Chondrocyte (in vitro differentiated cells): ENCODE measurements around the gene SCRN1. TPM values are rescaled to one million over a fixed set of nuclear protein-coding genes. Genes with fewer than 3 reads are reported as not detected.

Experiments
- DNase-seq: peaks from one replicate; pipeline ENCODE4 v3.0.0; 2021; ENCODE audit warnings: mixed read lengths, low spot score
- H3K27ac Mint-ChIP-seq: one replicate; pipeline ENCODE4 v1.8.0; 2021; ENCODE audit warnings: mild to moderate bottlenecking, moderate library complexity, mixed read lengths; ENCODE audit not compliant: unreplicated experiment
- H3K27me3 Mint-ChIP-seq: 2 replicates; pipeline ENCODE4 v1.8.0; 2021; ENCODE audit warnings: low read depth, mixed read lengths
- H3K36me3 Mint-ChIP-seq: 2 replicates; pipeline ENCODE4 v1.8.0; 2021; ENCODE audit warnings: low read depth, mixed read lengths
- H3K4me1 Mint-ChIP-seq: 2 replicates; pipeline ENCODE4 v1.8.0; 2021; ENCODE audit warnings: low read depth, mild to moderate bottlenecking, mixed read lengths
- H3K4me3 Mint-ChIP-seq: one replicate; pipeline ENCODE4 v1.8.0; 2021; ENCODE audit warnings: mild to moderate bottlenecking, moderate library complexity, mixed read lengths; ENCODE audit not compliant: unreplicated experiment
- H3K9me3 Mint-ChIP-seq: 2 replicates; pipeline ENCODE4 v1.8.0; 2021; ENCODE audit warnings: low read depth, mixed read lengths
- total RNA-seq: library from RNA; stranded (reverse); gene quantifications from 3 replicates; pipeline ENCODE4 v1.2.1, GENCODE V29; 2021
- TF ChIP-seq, protein P1 (sequence below): fragments of 200-600 bp; sonication (generic); IDR thresholded peaks from 2 replicates; pipeline ENCODE4 v1.5.0; 2021; ENCODE audit warnings: antibody characterized with exemption, mild to moderate bottlenecking, moderate library complexity

SCRN1 gene
- total RNA-seq, 1 donor from 2014 or later = 129 TPM

GRCh38 chr7:30005464-30005863 is 15.9 kb upstream of the SCRN1 start:
- no peaks in the 10 kb centered on the region for H3K9me3 Mint-ChIP-seq
- H3K4me3 Mint-ChIP-seq = no peak overlapping the region
- H3K27ac Mint-ChIP-seq = no peak overlapping the region
- no peak for DNase-seq
- peaks cover 1% of the 10 kb centered on the region for H3K36me3 Mint-ChIP-seq
- TF ChIP-seq, protein P1, sequence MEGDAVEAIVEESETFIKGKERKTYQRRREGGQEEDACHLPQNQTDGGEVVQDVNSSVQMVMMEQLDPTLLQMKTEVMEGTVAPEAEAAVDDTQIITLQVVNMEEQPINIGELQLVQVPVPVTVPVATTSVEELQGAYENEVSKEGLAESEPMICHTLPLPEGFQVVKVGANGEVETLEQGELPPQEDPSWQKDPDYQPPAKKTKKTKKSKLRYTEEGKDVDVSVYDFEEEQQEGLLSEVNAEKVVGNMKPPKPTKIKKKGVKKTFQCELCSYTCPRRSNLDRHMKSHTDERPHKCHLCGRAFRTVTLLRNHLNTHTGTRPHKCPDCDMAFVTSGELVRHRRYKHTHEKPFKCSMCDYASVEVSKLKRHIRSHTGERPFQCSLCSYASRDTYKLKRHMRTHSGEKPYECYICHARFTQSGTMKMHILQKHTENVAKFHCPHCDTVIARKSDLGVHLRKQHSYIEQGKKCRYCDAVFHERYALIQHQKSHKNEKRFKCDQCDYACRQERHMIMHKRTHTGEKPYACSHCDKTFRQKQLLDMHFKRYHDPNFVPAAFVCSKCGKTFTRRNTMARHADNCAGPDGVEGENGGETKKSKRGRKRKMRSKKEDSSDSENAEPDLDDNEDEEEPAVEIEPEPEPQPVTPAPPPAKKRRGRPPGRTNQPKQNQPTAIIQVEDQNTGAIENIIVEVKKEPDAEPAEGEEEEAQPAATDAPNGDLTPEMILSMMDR = no peak
- peaks cover 10% of the 10 kb centered on the region for H3K4me1 Mint-ChIP-seq
- H3K27me3 Mint-ChIP-seq = no peaks in the 10 kb centered on the region

DNA sequence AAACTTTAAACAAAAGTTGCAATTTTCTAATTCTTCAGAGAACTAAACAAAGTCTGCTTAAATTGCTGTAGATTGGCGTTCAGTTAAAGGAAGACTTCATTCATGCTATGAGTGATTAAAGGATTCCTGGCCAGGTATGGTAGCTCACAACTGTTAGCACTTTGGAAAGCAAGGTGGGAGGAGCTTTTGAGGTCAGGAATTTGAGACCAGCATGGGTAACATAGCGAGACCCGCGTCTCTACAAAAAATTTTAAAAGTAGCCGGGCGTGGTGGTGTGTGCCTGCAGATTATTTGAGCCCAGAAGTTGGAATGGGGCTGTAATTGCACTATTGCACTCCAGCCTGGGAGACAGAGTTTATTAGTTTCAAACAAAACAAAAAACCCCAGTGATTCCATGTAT is 13.5 kb upstream of the SCRN1 start:
- peaks cover 12% of the 10 kb centered on the region for H3K4me1 Mint-ChIP-seq
- no peaks in the 10 kb centered on the region for H3K27me3 Mint-ChIP-seq
- no peaks in the 10 kb centered on the region for H3K36me3 Mint-ChIP-seq
- DNase-seq = no peak
- no peak overlapping the region for H3K4me3 Mint-ChIP-seq
- H3K27ac Mint-ChIP-seq = no peak overlapping the region
- TF ChIP-seq, protein P1 = no peak
- H3K9me3 Mint-ChIP-seq = no peaks in the 10 kb centered on the region

DNA sequence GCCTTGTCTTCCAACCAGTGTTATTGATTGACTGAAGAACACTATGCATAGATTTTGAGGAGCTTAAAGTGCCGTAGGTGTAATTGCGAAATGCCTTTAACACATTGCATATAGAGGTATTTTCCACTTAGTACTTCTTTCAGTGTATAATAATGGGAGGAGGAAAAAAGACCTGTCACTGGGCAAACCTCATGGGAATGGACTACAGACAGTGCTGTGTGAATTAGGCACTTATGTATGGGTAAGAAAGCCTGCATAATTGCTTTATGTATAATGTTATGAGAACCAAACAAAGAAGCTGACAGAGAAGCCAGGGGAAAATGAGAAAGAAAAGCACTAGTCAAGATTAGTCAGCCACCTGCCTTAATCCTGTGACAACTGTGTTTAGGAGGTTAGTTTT is 12.4 kb upstream of the SCRN1 start:
- Mint-ChIP-seq H3K36me3 (no peaks in the 10 kb centered on the region), H3K27me3 (no peaks in the 10 kb centered on the region), H3K9me3 (peaks cover 4% of the 10 kb centered on the region), H3K4me1 (peaks cover 12% of the 10 kb centered on the region), H3K27ac (no peak overlapping the region), H3K4me3 (no peak overlapping the region)
- TF ChIP-seq, protein P1 = no peak
- no peak for DNase-seq

DNA sequence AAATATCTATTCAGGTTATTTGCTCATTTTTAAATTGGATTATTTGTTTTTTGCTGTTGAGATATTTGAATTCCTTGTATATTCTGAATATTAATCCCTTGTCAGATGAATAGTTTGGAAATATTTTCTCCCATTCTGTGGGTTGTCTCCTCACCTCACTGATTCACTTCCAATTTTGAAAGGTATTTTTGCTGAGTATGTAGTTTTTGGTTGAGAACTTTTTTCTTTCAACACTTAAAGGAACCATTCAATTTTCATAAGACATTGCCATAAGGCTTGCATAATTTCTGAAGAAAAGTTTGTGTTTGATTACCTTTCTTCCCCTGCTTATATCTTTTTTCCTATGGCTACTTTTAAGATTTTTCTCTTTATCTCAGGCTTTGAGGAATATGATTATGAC is 8.9 kb upstream of the SCRN1 start:
- H3K4me3 Mint-ChIP-seq = no peak overlapping the region
- H3K27ac Mint-ChIP-seq = no peak overlapping the region
- H3K9me3 Mint-ChIP-seq = peaks cover 12% of the 10 kb centered on the region
- DNase-seq = no peak
- no peaks in the 10 kb centered on the region for H3K27me3 Mint-ChIP-seq
- peaks cover 12% of the 10 kb centered on the region for H3K4me1 Mint-ChIP-seq
- TF ChIP-seq, protein P1 = no peak
- H3K36me3 Mint-ChIP-seq = peaks cover 7% of the 10 kb centered on the region

DNA sequence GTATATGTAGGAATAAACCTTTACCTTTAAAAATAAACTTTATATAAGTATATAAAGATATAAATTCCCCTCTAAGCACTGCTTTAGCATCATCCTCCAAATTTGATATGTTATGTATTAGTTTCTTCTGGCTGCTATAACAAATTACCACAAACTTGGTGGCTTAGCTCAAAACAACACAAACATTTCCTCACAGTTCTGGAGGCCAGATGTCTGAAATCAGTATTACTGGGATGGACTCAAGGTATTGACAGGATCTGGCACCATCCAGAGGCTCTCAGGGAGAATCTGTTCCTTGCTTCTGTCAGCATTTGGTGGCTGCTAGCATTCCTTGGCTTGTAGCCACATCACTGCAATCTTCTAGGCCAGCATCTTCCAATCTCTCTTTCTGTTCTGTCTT is 6.7 kb upstream of the SCRN1 start:
- Mint-ChIP-seq H3K27me3 (no peaks in the 10 kb centered on the region), H3K4me3 (no peak overlapping the region), H3K36me3 (peaks cover 7% of the 10 kb centered on the region), H3K4me1 (peaks cover 11% of the 10 kb centered on the region), H3K27ac (no peak overlapping the region), H3K9me3 (peaks cover 17% of the 10 kb centered on the region)
- DNase-seq = no peak
- TF ChIP-seq, protein P1 = no peak
